Peyer's patch (tissue), 4 donors: ENCODE results near the gene MB21D2. TPM values are rescaled to one million over a fixed set of nuclear protein-coding genes. Genes with fewer than 3 reads are reported as not detected.
"Not testable (repeated sequence)": the region's sequence is repeated elsewhere in the genome, so short reads cannot be mapped to it uniquely, and the experiment has no call there.

Experiments
- DNase-seq, 3 donors: peaks; one replicate each; pipeline ENCODE4 v3.0.0-alpha.2; 2017 to 2019
- H3K27ac ChIP-seq, 4 donors: fragments of 200-600 bp; sonication (generic); one replicate each; pipeline ENCODE4 v1.5.1; 2016 to 2019
- H3K27me3 ChIP-seq, 2 donors: fragments of 200-600 bp; sonication (generic); one replicate each; pipeline ENCODE4 v1.5.1; 2019
- H3K36me3 ChIP-seq, 3 donors: fragments of 200-600 bp; sonication (generic); one replicate each; pipeline ENCODE4 v1.5.1; 2016 to 2019
- H3K4me1 ChIP-seq, 4 donors: fragments of 200-600 bp; sonication (generic); one replicate each; pipeline ENCODE4 v1.5.1; 2016 to 2019
- H3K4me3 ChIP-seq, 4 donors: fragments of 200-600 bp; sonication (generic); 1 replicate in 3 of 4; 2 replicates in 1 of 4; pipeline ENCODE4 v1.5.1; 2016 to 2019; ENCODE audit warnings: mild to moderate bottlenecking in 1 of 4
- H3K9me3 ChIP-seq, 4 donors: fragments of 200-600 bp; sonication (generic); one replicate each; pipeline ENCODE4 v1.5.1; 2016 to 2019; ENCODE audit warnings: mild to moderate bottlenecking in 1 of 4
- CTCF ChIP-seq, 6 experiments: fragments of 450-650 bp in 4 of 6; fragments of 200-600 bp in 2 of 6; sonication (generic) in 1 of 6; IDR thresholded peaks; one replicate each; pipeline ENCODE4 v1.5.1; 2017 to 2019; ENCODE audit warnings: antibody characterized with exemption in 6 of 6, mild to moderate bottlenecking in 3 of 6, moderate library complexity in 1 of 6
- POLR2A ChIP-seq, 2 donors: fragments of 450-650 bp; IDR thresholded peaks; one replicate each; pipeline ENCODE4 v1.5.1; 2017; ENCODE audit warnings: antibody characterized with exemption in 2 of 2, mild to moderate bottlenecking in 2 of 2, moderate library complexity in 2 of 2
- total RNA-seq, 4 donors: library from RNA; depleted of rRNA; stranded (reverse); fragments of >200 nt; gene quantifications; one replicate each; pipeline ENCODE4 v1.1.0, GENCODE V29; 2016

Gene MB21D2
- total RNA-seq, 4 donors from 2014 or later: 6.6 to 16.6 (median 13.0) TPM

GRCh38 chr3:192850451-192850981 is 67.1 kb downstream of the MB21D2 start:
- Histone ChIP-seq H3K4me1 (peaks cover 0 to 20% (median 0%) of the 10 kb centered on the region in 4 donors), H3K27ac (peak overlapping the region in 3 of 4 donors; percentile 55 to 90 (median 84)), H3K9me3 (no peaks in the 10 kb centered on the region), H3K36me3 (no peaks in the 10 kb centered on the region), H3K27me3 (no peaks in the 10 kb centered on the region), H3K4me3 (no peak overlapping the region)
- DNase-seq: peak in 2 of 3 donors; percentile 88 to 89
- TF ChIP-seq POLR2A (IDR thresholded peaks at IDR 0.05) (peak in 1 of 2 donors; percentile 43), CTCF (IDR thresholded peaks at IDR 0.05) (no peak)

DNA sequence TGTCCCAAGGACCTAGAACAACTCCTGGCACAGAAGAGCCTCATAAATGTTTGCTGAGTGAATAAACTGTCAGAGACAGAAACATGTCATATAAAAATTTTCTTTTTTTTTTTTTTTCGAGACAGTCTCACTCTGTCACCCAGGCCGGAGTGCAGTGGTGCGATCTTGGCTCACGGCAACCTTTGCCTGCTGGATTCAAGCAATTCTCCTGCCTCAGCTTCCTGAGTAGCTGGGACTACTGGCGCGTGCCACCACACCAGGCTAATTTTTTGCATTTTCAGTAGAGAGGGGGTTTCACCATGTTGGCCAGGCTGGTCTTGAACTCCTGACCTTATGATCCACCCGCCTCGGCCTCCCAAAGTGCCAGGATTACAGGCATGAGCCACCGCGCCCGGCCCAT is 67.8 kb downstream of the MB21D2 start:
- H3K36me3 ChIP-seq, H3K27me3 ChIP-seq, H3K9me3 ChIP-seq: not testable (repeated sequence)
- Histone ChIP-seq H3K4me3 (peak overlapping the region in 1 of 4 donors; percentile 1), H3K4me1 (peaks cover 0 to 20% (median 0%) of the 10 kb centered on the region in 4 donors), H3K27ac (peak overlapping the region in 3 of 4 donors; percentile 55 to 90 (median 84))
- DNase-seq: peak in 1 of 3 donors; percentile 56

DNA sequence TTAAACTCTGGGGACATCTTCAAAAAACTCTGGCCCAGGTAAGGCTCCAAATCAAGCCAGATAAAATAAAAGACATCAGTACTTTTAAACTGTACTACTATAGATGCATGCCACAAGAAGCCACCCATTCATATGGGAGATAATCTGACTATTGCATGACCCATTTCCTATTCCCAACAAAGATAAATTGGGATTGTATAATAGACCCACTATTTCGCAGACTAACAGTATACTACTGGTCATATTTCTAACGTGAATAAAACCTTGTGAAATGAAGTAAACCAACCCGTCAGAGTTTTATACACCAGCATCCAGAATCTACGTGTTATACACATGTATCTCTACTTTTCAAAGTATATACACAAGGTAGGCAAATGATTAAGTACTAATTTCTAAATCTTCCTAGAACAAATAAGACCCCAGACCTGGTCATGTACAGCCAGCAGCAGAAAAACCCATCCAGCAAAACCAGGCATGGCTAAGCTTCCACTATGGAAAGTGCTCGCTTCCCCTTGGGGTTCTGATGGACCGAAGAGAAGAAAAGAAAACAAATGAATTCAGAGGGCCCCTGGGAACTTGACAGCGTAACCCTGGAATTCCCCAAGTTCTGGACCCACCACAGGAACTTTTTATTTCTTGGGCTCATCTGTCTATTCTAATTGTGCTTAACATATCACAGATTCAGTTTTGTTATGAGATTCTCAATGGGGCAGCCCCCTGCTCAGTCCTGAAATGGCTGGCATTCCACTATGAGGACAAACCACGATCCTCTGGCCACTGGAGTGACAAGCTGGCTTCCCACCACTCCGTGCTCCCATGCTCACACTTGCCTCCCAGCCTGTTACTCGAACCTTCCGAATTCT is 69.1 kb downstream of the MB21D2 start:
- peak overlapping the region in 2 of 4 donors; percentile 71 to 84 for H3K27ac ChIP-seq
- no peaks in the 10 kb centered on the region for H3K27me3 ChIP-seq
- TF ChIP-seq CTCF (IDR thresholded peaks at IDR 0.05) (no peak), POLR2A (IDR thresholded peaks at IDR 0.05) (no peak)
- no peaks in the 10 kb centered on the region for H3K36me3 ChIP-seq
- DNase-seq: no peak
- H3K4me1 ChIP-seq: peaks cover 0 to 20% (median 0%) of the 10 kb centered on the region in 4 donors
- H3K4me3 ChIP-seq: no peak overlapping the region
- H3K9me3 ChIP-seq: no peaks in the 10 kb centered on the region

DNA sequence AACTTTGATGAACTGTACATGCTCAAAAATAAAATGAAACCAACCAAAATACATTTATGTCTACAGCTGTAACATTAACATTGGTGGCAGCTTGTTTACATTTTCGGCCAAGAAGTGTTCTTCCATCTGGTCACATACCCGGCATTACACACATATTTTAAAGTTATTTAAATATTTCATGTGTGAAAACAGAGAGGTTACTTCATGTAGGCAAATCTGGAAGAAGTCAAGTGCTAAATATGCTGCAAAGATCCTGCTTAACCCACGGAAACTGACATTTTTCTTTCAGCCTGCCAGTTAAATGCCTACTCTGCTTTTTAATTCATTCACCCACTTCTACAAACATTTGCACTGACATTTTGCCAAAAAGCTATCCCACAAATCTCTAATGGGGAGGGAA is 69.7 kb downstream of the MB21D2 start:
- Histone ChIP-seq H3K9me3 (no peaks in the 10 kb centered on the region), H3K36me3 (no peaks in the 10 kb centered on the region), H3K27ac (no peak overlapping the region), H3K4me3 (no peak overlapping the region), H3K27me3 (no peaks in the 10 kb centered on the region), H3K4me1 (peaks cover 0 to 20% (median 0%) of the 10 kb centered on the region in 4 donors)
- no peak for TF ChIP-seq POLR2A (IDR thresholded peaks at IDR 0.05)
- no peak for TF ChIP-seq CTCF (IDR thresholded peaks at IDR 0.05)
- no peak for DNase-seq

DNA sequence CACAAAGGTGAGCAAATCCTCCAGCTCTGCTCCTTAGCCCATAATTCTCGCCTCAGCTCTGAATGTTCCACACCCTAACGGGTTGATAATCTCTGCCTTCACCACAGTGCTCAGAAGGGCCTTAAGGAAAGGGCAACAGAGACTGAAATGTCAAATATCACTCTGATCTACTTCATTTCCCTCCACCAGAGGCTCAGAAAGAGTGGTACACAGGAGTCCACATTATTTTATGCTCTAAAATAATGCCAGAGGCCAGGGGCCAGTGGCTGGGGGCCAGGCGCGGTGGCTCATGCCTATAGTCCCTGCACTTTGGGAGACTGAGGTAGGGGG is 72.2 kb downstream of the MB21D2 start:
- no peak for TF ChIP-seq POLR2A (IDR thresholded peaks at IDR 0.05)
- TF ChIP-seq CTCF (IDR thresholded peaks at IDR 0.05): no peak

DNA sequence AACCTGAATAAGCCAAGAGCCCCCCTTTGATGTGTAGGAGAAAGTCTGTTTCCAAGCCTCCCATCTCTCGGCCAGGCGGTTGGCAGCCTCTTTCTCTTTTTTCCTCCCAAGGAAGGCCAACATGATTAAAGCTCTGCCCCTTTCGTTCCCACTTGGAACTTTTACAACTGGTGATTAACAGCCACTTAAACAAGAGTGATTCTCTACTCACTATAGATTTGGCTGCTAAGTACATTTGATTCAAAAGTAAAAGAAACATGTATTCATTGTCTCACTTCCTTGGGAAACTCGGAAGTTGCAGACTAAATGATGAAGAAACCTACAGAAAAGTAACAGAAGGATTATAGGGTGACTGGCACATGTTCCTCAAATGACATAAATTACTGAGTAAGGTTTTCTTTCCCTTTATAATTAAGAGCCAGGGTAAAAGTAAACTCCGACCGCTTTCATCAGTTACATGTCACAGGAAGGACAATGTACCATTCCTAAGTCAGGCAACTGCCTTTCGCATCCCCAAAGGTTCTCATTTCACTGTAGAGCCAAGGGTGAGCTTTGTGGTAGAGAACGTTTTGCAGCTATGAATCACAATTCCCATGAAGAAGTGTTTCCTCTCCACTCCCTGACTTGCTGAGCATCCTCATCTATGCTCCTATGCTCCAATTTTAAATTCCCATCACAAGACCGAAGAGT is 72.7 kb downstream of the MB21D2 start:
- H3K9me3 ChIP-seq: no peaks in the 10 kb centered on the region
- DNase-seq: no peak
- no peaks in the 10 kb centered on the region for H3K27me3 ChIP-seq
- peaks cover 0 to 14% (median 0%) of the 10 kb centered on the region in 4 donors for H3K4me1 ChIP-seq
- TF ChIP-seq CTCF (IDR thresholded peaks at IDR 0.05): no peak
- no peak for TF ChIP-seq POLR2A (IDR thresholded peaks at IDR 0.05)
- H3K27ac ChIP-seq: no peak overlapping the region
- H3K36me3 ChIP-seq: no peaks in the 10 kb centered on the region
- H3K4me3 ChIP-seq: no peak overlapping the region

More for the DNA sequence above, 72.2 kb downstream of the MB21D2 start:
- Histone ChIP-seq H3K27ac (no peak overlapping the region), H3K27me3 (no peaks in the 10 kb centered on the region), H3K9me3 (no peaks in the 10 kb centered on the region), H3K4me3 (no peak overlapping the region), H3K4me1 (peaks cover 0 to 14% (median 0%) of the 10 kb centered on the region in 4 donors), H3K36me3 (no peaks in the 10 kb centered on the region)
- DNase-seq: no peak
